Measurements from ENCODE around the gene CELF4.

Gene CELF4

GRCh38 chr18:37545461-37546271, 19.9 kb downstream of the CELF4 start:
- DNase-seq, result no peak

DNA sequence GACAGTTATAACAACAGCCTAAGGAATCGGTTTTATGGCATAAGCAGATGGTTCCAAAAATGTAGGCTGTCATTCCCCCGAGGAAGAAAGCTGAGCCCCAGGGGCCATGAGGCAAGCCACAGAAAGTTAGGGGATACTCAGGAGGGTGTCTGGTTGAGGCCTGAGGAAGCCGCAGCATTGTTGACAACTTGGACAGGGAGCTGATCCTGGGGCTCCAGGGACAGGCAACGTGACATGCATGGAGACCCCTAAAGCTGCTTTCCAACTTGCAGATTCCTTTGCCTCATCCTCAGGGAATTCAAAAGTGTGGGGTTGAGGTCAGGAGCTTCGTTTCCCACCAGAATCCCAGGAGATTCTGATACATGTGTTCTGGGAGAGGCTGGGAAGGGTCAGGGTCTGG, 20.9 kb downstream of the CELF4 start:
- DNase-seq, result no peak

GRCh38 chr18:37544217-37544616, 21.4 kb downstream of the CELF4 start:
- no peak for DNase-seq

GRCh38 chr18:37543321-37543720, 22.3 kb downstream of the CELF4 start:
- DNase-seq, result no peak

- no peak for DNase-seq
Observed at GRCh38 chr18:37541517-37541916, 24.1 kb downstream of the CELF4 start.

GRCh38 chr18:37540424-37541138, 25.0 kb downstream of the CELF4 start:
- DNase-seq, result no peak

DNA sequence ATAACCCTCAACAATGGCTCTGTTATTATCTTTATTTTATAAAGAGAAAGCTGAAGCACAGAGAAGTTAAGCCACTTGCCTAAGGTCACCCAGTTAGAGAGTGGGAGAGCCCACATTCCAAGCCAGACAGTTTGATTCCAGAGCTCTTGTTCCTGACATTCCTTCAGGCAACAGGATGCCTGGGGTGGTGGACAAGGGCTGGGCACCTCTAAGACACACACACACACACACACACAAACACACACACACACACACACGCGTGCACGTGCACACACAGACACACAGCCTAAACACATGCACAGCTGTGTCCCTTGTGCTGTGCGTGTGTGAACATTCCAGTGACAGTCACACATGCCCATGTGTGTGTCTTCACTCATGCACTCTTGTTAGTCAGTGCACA, 26.4 kb downstream of the CELF4 start:
- no peak for DNase-seq

- no peak for DNase-seq
Observed at GRCh38 chr18:37538526-37539205, 26.9 kb downstream of the CELF4 start.

DNA sequence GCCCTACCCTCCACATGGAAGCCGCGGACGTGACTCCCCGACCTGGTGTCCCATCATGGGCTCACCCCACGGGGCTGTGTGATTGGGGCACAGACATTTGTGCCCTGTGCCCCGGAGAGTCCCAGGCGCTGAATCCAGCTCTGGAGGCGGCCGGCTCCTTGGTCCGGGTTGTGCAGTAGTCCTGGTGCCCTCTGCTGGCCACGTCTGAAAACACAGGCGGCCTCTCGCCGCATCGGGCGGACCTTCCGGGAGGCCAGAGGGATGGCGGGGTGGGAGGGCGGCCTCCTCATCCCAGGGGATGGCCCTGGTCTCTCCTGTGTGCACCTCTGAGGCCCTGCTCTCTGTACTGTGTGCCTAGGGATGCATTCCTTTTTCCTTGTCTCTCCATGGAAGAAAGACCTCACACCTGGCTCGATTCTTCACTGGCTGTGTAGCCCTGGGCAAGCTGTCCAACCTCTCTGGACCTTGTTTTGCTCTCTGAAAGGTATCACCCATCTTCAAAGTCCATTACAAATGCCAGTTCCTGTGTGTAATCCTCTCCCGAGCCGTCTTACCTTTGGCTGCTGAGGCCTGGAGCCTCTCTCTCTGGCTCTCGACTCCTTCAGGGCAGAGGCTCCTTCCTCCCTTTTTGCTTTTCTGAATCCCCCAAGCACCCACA, 27.6 kb downstream of the CELF4 start:
- DNase-seq, result no peak

DNA sequence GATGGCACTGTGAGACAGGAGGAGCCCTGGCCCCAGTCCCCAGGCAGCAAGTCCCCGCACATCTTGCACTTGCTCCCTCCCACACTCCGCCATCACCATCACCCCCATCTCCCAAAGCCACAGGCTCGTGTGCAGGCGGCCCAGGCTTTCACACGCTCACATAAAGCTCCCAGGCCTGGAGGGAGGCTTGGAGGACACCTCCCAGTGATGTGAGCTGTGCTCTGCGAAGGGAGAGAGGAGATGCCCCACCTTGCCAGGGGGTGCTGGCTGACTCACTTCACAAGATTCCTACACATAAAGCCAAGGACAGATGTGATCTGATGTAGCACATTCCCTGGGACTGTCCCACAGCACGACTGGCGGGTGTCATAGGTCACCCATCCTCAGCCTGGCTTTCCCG, 28.9 kb downstream of the CELF4 start:
- no peak for DNase-seq

GRCh38 chr18:37535968-37536367, 29.6 kb downstream of the CELF4 start:
- DNase-seq, result no peak

DNA sequence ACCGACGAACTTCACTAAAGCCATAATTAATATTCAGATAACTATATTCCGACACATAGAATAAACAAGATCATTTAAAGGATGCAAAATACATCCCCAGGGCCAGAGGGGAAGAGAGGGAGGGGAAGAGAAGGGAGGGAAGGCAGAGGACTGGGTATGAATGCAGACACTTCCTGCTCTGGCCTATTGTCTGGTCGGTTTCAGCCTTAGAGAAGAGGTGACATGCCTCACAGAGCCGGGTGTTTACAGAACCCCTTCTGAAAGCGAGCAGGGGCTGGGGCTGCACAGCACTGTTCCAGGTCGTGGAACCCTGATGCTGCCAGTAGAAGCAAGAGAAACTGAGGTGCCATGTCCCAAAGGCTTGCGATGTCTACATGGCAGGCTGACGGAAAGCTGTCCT, 31.0 kb downstream of the CELF4 start:
- no peak for DNase-seq

DNA sequence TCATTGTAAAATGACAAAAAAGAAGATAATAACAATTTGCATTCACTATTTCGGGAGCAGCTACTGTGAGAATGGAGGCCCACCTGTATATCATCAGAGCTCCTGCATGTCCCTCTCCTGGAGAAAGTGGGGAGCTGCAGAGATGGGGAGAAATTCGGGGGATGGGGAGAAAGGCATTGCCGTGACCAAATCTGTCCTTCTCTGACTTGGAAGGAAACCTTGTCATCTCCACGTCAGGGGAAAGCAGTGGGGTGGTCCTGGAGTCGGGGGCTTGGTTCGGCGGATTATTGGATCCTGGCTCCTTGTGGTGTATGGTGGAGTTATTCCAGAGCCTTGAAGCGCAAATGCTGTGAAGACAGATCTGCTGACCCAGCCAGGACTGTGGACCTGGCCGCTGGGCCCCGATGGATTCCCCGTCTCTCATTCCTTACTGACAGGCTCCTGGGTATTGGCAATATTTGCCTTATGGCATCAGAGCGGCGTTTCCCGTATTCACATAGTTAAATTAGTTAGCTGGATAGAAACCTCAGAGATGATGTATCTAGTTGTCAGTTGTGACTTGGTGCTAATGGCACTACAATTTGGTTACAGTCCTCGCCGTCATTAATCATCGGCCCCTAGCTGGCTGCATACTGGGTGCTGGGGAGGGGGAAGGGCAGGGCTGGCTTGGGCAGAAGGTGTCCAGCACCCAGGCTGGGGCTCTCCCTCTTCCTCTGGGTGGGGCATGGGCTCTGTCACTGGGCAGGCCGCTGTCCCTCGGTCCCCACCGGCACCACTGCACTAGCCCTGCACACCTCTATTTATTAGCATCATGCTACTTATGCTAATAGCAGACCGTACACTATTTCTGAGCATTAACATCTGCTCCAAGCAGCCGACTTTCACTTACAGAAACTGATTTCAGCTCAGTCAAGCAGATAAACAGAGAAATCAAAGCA, 31.7 kb downstream of the CELF4 start:
- no peak for DNase-seq

- no peak for DNase-seq
Observed at GRCh38 chr18:37532917-37533316, 32.7 kb downstream of the CELF4 start.

DNA sequence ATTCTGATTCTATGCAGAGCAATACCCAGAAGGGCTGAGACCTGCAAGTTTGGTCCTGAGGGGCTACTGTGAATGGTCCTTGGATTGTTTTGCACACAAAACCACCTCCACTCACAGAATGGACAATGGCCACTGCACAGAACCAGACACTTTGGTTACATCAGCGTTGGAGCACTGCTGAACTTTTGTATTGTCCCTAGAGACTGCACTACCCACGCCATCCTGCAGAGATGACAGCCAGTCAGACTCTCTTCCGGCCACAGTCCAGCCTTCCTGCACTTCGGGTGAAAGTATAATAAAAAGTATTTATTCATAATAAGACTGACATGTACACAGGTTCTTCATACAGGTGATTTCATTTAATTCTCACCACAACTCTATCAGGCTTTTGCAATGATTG, 35.7 kb downstream of the CELF4 start:
- no peak for DNase-seq

DNA sequence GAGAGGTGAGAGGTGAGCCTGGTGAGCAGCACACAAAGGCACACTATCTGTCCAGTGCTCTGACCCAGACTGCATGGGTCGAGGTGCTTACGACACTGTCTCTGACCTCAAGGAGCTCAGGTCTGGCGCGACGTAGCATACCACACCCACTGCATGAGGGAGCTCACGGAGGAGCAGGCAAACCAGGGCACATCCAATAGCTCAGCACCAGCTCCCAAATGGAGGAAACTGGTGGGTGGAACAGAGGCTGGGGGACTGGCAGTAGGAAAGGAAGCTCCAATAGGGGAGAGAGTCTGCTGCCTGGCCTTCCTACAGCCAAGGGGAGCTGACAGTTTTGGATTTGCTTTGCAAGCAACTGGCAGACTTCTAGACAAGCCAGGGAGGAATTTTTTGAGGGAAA, 36.3 kb downstream of the CELF4 start:
- DNase-seq, result no peak

DNA sequence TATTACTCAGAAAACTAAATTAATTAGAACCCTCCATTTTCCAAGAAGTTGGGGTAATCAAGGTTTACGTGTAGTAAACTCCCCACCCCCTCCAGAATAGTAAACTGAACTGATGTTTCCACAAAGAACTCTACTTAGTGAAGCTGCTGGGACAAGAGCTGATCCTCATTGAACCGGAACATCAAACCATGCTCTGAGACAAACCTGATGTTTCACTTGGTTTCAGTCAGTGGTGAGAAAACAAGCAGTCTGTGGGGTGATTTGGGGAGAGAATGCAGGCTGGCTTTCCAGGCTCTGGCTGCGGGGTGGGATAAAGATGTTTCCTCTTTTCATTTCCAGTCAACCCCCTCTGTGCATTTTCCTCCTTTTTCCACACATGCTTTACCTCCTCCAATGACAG, 38.2 kb downstream of the CELF4 start:
- no peak for DNase-seq

GRCh38 chr18:37525262-37525585, 40.4 kb downstream of the CELF4 start:
- no peak for DNase-seq

DNA sequence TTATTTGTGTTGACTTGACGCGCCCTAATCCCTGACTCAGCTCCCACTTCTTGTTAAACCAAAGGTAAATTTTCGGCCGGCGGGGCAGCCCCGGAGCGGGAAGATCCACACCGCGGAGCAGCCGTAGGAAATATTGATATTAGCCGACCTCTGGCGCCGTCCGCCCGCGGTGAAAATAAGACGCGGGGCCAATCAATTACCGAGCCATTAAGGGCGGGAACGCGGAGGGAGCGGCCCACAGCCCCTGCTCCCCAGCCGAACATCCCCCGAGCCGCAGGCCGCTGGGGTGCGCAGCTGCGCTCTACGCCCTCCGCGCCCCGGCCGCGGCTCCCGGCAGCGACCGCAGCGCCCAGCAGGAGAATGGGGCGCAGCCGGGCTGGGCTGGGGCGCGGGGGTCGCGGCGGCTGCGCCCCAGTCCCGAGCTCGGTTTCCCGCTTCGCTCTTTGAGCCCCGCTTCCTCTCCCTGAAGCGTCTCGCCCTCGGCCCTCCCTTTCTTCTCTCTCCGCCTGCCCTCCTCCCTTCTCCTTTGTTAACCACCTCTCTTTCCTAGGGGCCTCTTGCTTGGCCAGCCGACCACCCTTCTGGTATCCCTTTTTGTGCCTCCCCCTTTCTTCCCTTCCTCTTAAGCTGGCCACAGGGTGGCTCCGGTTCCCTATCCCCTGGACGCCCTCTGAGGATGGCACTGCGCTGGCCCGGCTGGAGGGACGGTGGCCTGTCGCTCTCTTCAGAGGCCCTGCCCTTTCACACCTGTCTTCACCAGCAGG, 40.9 kb downstream of the CELF4 start:
- no peak for DNase-seq

DNA sequence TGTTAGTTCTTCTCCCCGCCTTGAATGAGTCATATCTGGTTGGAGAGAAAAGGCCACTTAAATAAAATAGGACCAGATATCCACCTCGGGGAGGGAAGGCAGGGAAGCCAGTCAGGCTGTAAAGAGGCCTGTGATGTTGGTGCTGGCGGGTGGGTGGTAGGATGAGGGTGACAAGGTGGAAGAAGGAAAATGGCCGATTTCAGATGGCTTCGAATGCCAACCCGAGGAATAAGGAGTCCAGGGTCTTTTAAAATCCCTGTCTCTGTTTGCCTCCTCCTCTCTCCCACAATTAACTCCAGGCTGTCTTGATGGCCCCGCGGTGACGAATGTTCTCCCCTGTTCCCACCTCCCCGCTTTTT, 41.5 kb downstream of the CELF4 start:
- no peak for DNase-seq
